MM.1S (cell line): Measurements from ENCODE around the gene CSGALNACT2.

Experiments
- CTCF ChIP-seq: fragments of 300-600 bp; sonication (generic); IDR thresholded peaks from 2 replicates; pipeline ENCODE4 v1.5.1; 2016; ENCODE audit warnings: antibody characterized with exemption, low read length, mixed read lengths
- EZH2 ChIP-seq: fragments of 300-600 bp; sonication (generic); optimal IDR thresholded peaks from 2 replicates; pipeline ENCODE3; 2017; ENCODE audit warnings: low read depth, mild to moderate bottlenecking, antibody characterized with exemption, low read length, mixed read lengths
- EZH2phosphoT487 ChIP-seq: fragments of 300-600 bp; sonication (generic); IDR thresholded peaks from 2 replicates; pipeline ENCODE4 v1.6.1; 2018; ENCODE audit warnings: antibody characterized with exemption, low read length

GRCh38 chr10:43230909-43231522, 92.8 kb downstream of the CSGALNACT2 start:
- no peak for TF ChIP-seq CTCF
- TF ChIP-seq EZH2: no peak
- no peak for TF ChIP-seq EZH2phosphoT487
